ENCODE data around the gene ROBO1. TPM values are rescaled to one million over a fixed set of nuclear protein-coding genes. Genes with fewer than 3 reads are reported as not detected.
A peak's percentile ranks its signal among the peaks of the same experiment; 100 is the strongest.

ROBO1 gene
- total and polyA plus RNA-seq, 2 of the 13 experiments (the other 11 are each of a cell fraction or from before 2014, with no cell fraction given), result 52.2 to 71.0 TPM

- BruUV-seq (replicated peaks), result no TSS peak
- Histone ChIP-seq H4K20me1 (ENCODE audit: insufficient read depth, low read length) (0 out of 2 replicates have a peak, but pooled peaks cover 2% of the 10 kb centered on the region), H3K79me2 (ENCODE audit: insufficient read depth, low read length) (no peaks in the 10 kb centered on the region), H3K4me2 (ENCODE audit: low read depth, low read length) (no peak overlapping the region), H3K9me3 (ENCODE audit: low read length) (no peaks in the 10 kb centered on the region), H3K27ac (ENCODE audit: extremely low read length, insufficient read depth, low read length) (no peak overlapping the region), H3K36me3 (replicated peaks in 1 of 2; ENCODE audit: control insufficient read depth in 1 of 2, insufficient read depth in 2 of 2, low read length in 2 of 2) (peaks cover 2 to 20% of the 10 kb centered on the region in 2 experiments; a peak in 4 of 5 replicates), H2AFZ (ENCODE audit: low read length) (no peak overlapping the region), H3K27me3 (ENCODE audit: control insufficient read depth in 1 of 2, insufficient read depth in 2 of 2, low read length in 2 of 2) (no peaks in the 10 kb centered on the region), H3K4me1 (ENCODE audit: insufficient read depth, low read length) (no peaks in the 10 kb centered on the region), H3K9ac (ENCODE audit: insufficient read depth, low read depth, low read length) (no peak overlapping the region), H3K4me3 (replicated peaks in 1 of 3; ENCODE audit: insufficient read depth in 1 of 3, low read depth in 2 of 3, low read length in 3 of 3) (no peak overlapping the region)
- WGBS (ENCODE audit: low lambda C conversion rate), result 68% methylated on average over 3 of the region's 3 CpGs
- ChIA-PET POLR2A (no interaction called here), CTCF (ENCODE audit: low intra/inter-chr PET ratio, low total read pairs) (no interaction called here)
- in situ Hi-C loops (cut with HindIII; ENCODE audit: extremely low pct_ligation_motif_present, low pct_unique_long_range_greater_than_20kb), result loop anchor here (25.0 kb wide), 1 partner anchor 1605 kb away; the partner anchor contains the start of gene ROBO2
- no peak for ATAC-seq
- FAIRE-seq, result no peak
- intact Hi-C loops (cut with micrococcal nuclease; ENCODE audit: unreplicated experiment), result no loop called here
- TF ChIP-seq MLLT10 (CRISPR knock-in tag; IDR thresholded peaks at IDR 0.05) (no peak), RBM22 (optimal IDR thresholded peaks at IDR 0.05; ENCODE audit: low read length) (peak; percentile 70)
- no peak for DNase-seq (ENCODE audit: low spot score)
Measured at GRCh38 chr3:78642226-78643035, 1125.4 kb downstream of the ROBO1 start.

- Histone ChIP-seq H3K36me3 (replicated peaks in 1 of 2; ENCODE audit: control insufficient read depth in 1 of 2, insufficient read depth in 2 of 2, low read length in 2 of 2) (peaks cover 2 to 20% of the 10 kb centered on the region in 2 experiments; a peak in 4 of 5 replicates), H4K20me1 (ENCODE audit: insufficient read depth, low read length) (0 out of 2 replicates have a peak, but pooled peaks cover 2% of the 10 kb centered on the region), H3K27me3 (ENCODE audit: control insufficient read depth in 1 of 2, insufficient read depth in 2 of 2, low read length in 2 of 2) (no peaks in the 10 kb centered on the region), H3K9ac (ENCODE audit: insufficient read depth, low read depth, low read length) (no peak overlapping the region), H3K4me2 (ENCODE audit: low read depth, low read length) (no peak overlapping the region), H3K4me3 (replicated peaks in 1 of 3; ENCODE audit: insufficient read depth in 1 of 3, low read depth in 2 of 3, low read length in 3 of 3) (no peak overlapping the region), H3K4me1 (ENCODE audit: insufficient read depth, low read length) (no peaks in the 10 kb centered on the region), H3K27ac (ENCODE audit: extremely low read length, insufficient read depth, low read length) (no peak overlapping the region), H3K9me3 (ENCODE audit: low read length) (no peaks in the 10 kb centered on the region), H2AFZ (ENCODE audit: low read length) (no peak overlapping the region), H3K79me2 (ENCODE audit: insufficient read depth, low read length) (no peaks in the 10 kb centered on the region)
- TF ChIP-seq ZNF773 (CRISPR knock-in tag; IDR thresholded peaks at IDR 0.05; ENCODE audit: borderline replicate concordance), result no peak
- no peak for TF ChIP-seq ZNF713 (CRISPR knock-in tag; IDR thresholded peaks at IDR 0.05)
- no peak for TF ChIP-seq MAFF (IDR thresholded peaks at IDR 0.05; ENCODE audit: low read depth, low read length)
- TF ChIP-seq CEBPG (CRISPR knock-in tag; IDR thresholded peaks at IDR 0.05), result no peak
- TF ChIP-seq ZNF577 (CRISPR knock-in tag; IDR thresholded peaks at IDR 0.05; ENCODE audit: borderline replicate concordance, low read depth), result no peak
- no peak for TF ChIP-seq ZNF263 (CRISPR knock-in tag; IDR thresholded peaks at IDR 0.05)
- TF ChIP-seq RFXANK (CRISPR knock-in tag; IDR thresholded peaks at IDR 0.05), result no peak
- TF ChIP-seq ZNF510 (CRISPR knock-in tag; IDR thresholded peaks at IDR 0.05; ENCODE audit: low read depth), result no peak
- no peak for TF ChIP-seq RORA (CRISPR knock-in tag; IDR thresholded peaks at IDR 0.05)
- no peak for TF ChIP-seq ATF3 (CRISPR knock-in tag; IDR thresholded peaks at IDR 0.05)
- TF ChIP-seq, protein P1, sequence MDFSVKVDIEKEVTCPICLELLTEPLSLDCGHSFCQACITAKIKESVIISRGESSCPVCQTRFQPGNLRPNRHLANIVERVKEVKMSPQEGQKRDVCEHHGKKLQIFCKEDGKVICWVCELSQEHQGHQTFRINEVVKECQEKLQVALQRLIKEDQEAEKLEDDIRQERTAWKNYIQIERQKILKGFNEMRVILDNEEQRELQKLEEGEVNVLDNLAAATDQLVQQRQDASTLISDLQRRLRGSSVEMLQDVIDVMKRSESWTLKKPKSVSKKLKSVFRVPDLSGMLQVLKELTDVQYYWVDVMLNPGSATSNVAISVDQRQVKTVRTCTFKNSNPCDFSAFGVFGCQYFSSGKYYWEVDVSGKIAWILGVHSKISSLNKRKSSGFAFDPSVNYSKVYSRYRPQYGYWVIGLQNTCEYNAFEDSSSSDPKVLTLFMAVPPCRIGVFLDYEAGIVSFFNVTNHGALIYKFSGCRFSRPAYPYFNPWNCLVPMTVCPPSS (IDR thresholded peaks at IDR 0.05), result no peak
- no peak for ATAC-seq
- BruUV-seq (replicated peaks), result no TSS peak
- CTCF ChIA-PET (ENCODE audit: low intra/inter-chr PET ratio, low total read pairs), result no interaction called here
- intact Hi-C loops (cut with micrococcal nuclease; ENCODE audit: unreplicated experiment) (no loop called here), in situ Hi-C loops (cut with HindIII; ENCODE audit: extremely low pct_ligation_motif_present, low pct_unique_long_range_greater_than_20kb) (loop anchor here (25.0 kb wide), 1 partner anchor 1604 kb away; the partner anchor contains the start of gene ROBO2)
- DNase-seq (ENCODE audit: low spot score), result no peak
- no peak for FAIRE-seq
- WGBS (ENCODE audit: low lambda C conversion rate), result 90% methylated on average over 2 of the region's 2 CpGs
- POLR2A ChIA-PET, result no interaction called here
Measured at GRCh38 chr3:78641703-78642102, 1126.1 kb downstream of the ROBO1 start.
